Brain microvascular endothelial cell (primary cell): ENCODE measurements around the gene IZUMO4.
A peak's percentile ranks its signal among the peaks of the same experiment; 100 is the strongest.

Source experiments
- DNase-seq: peaks from one replicate; pipeline ENCODE4 v3.0.0-alpha.2; 2020
- H3K27ac ChIP-seq: fragments of 250-450 bp; sonication (Bioruptor Pico); 2 replicates; pipeline ENCODE4 v1.5.1; 2020; ENCODE audit warnings: mild to moderate bottlenecking, moderate library complexity
- H3K27me3 ChIP-seq: fragments of 250-450 bp; sonication (Bioruptor Pico); replicated peaks from 2 replicates; pipeline ENCODE4 v1.5.1; 2020; ENCODE audit warnings: mild to moderate bottlenecking
- H3K36me3 ChIP-seq: fragments of 250-450 bp; sonication (Bioruptor Pico); replicated peaks from 2 replicates; pipeline ENCODE4 v1.5.1; 2020; ENCODE audit warnings: mild to moderate bottlenecking
- H3K4me3 ChIP-seq: 2 replicates; pipeline ENCODE4 v1.5.1; 2011; ENCODE audit warnings: low read depth, mild to moderate bottlenecking, control low read depth, low read length, moderate library complexity
- in situ Hi-C: cut with HindIII; loops from 2 replicates; pipeline ENCODE4 v1.10.0; 2017; ENCODE audit warnings: low sequenced_read_pairs, low pct_ligation_motif_present
- TF ChIP-seq, protein P1 (sequence below): IDR thresholded peaks from 2 replicates; pipeline ENCODE4 v1.5.1; 2011; ENCODE audit warnings: low read depth, mild to moderate bottlenecking, moderate library complexity, low read length, control low read depth, inconsistent platforms; ENCODE audit errors: missing control alignments

IZUMO4 gene

DNA sequence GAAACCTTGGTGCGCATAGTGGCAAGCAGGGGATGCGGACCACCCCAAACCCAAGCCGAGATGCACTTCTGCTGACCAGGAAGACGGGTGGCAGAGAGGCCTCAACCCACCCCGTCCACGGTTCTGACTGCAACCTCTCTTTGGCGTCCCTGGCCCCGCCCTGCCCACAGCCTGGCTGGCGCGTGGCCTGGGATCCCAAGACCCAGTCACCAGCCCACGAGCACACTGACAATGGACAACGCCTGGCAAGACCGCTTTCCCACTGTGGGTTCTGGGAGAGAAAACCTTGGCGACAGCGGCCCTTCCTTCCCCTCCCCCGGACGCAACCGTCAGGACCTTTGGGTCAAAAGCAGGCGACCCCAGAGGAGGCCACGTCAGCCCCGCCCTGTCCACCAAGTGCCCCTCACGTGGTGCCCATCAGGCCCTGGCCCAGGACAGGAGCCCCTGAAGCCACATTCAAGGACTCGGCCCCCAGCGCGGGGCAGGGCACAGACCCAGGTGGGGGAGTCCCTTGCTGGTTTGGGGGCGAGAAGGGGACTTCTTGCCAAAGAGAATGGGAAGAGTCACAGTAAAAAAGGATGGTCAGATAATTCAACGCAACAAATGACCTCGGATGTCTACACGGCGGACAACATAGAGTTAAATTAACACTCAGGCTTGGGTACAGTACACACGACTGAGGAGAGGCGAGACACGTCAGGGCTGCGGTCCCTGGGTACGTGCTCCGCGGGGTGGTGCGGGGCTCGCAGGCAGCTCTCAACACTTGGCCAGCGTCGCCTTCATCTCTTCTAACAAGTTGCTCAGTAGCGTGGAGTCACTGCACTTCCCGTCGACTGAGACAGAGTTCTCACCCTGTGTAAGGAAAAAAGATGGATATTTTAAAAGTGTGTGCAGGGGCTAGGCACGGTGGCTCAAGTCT, 5.0 kb downstream of the IZUMO4 start:
- TF ChIP-seq, protein P1, sequence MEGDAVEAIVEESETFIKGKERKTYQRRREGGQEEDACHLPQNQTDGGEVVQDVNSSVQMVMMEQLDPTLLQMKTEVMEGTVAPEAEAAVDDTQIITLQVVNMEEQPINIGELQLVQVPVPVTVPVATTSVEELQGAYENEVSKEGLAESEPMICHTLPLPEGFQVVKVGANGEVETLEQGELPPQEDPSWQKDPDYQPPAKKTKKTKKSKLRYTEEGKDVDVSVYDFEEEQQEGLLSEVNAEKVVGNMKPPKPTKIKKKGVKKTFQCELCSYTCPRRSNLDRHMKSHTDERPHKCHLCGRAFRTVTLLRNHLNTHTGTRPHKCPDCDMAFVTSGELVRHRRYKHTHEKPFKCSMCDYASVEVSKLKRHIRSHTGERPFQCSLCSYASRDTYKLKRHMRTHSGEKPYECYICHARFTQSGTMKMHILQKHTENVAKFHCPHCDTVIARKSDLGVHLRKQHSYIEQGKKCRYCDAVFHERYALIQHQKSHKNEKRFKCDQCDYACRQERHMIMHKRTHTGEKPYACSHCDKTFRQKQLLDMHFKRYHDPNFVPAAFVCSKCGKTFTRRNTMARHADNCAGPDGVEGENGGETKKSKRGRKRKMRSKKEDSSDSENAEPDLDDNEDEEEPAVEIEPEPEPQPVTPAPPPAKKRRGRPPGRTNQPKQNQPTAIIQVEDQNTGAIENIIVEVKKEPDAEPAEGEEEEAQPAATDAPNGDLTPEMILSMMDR = no peak
- DNase-seq = no peak
- Histone ChIP-seq H3K27me3 (no peaks in the 10 kb centered on the region), H3K4me3 (no peak overlapping the region), H3K27ac (no peak overlapping the region), H3K36me3 (peaks cover 52% of the 10 kb centered on the region)
- in situ Hi-C loops = no loop called here

DNA sequence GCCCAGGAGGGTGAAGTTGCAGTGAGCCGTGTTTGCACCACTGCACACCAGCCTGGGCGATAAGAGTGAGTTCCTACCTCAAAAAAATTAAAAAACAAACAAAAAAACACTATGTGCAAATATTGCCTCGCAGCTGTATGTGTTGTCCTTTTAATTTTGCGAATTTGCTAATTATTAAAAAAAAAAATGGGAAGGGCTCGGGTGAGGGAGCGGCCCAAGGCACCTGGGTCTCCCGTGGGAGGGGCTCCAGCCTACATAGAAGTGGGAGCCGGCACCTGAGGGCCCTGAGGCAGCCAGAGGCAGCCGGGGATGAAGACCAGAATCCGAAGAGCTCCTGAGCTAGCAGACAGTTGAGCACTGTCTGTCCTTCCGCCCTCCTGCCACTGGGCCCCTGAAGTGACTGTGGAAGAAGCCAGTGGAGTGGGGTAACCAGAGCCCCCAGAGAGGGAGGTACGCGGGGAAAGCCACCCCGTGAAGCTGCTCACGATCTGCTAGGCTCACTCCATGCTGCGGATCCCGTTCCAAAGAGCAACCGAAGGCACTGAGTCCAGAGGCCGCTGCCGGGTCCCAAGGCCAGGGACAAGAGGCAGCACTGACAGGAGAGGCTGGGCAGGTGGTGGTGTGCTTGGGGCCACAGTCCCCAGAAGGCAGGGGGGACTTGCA, 6.5 kb downstream of the IZUMO4 start:
- H3K4me3 ChIP-seq = no peak overlapping the region
- H3K27ac ChIP-seq = no peak overlapping the region
- TF ChIP-seq, protein P1 = no peak
- no peaks in the 10 kb centered on the region for H3K27me3 ChIP-seq
- in situ Hi-C loops = no loop called here
- H3K36me3 ChIP-seq = peaks cover 61% of the 10 kb centered on the region
- no peak for DNase-seq

DNA sequence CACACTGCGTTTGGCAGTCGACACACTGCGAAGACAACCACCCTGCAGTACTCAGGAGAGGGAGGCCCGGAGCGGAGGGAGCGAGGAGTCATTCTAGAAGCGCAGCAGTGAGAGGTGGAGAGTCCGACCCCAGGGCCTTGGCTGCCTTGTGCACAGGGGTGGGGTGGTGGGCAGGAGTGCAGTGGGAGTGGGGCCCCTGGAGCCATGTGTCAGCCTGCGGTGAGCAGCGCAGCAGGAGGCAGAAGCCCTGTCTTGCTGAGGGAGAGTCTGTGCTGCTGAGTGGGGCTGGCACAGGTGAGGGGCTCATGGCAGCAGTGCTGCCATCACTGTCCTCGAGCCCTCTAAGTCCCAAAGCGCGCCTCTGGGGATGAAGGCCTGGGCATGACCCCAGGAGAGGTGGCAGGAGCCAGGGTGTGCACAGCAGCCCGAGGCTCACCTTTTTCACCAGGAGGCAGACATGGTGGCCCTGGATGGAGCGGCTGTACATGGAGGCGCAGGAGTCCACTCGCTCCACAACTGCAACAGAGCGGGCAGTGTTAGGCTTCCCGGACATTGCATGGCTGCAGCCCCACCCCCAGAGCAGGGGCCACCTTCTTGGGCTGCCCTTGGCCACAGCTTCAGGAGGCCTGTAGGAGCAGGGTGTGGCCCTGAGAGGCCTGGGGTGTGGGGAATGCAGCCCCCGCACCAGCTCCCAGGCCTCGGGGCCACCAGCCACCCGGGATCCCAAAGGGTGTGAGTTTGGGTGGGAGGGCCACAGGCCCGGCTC, 11.7 kb downstream of the IZUMO4 start:
- Histone ChIP-seq H3K27ac (no peak overlapping the region), H3K27me3 (no peaks in the 10 kb centered on the region), H3K36me3 (peaks cover 81% of the 10 kb centered on the region), H3K4me3 (no peak overlapping the region)
- in situ Hi-C loops = no loop called here
- TF ChIP-seq, protein P1 = no peak
- DNase-seq = no peak

DNA sequence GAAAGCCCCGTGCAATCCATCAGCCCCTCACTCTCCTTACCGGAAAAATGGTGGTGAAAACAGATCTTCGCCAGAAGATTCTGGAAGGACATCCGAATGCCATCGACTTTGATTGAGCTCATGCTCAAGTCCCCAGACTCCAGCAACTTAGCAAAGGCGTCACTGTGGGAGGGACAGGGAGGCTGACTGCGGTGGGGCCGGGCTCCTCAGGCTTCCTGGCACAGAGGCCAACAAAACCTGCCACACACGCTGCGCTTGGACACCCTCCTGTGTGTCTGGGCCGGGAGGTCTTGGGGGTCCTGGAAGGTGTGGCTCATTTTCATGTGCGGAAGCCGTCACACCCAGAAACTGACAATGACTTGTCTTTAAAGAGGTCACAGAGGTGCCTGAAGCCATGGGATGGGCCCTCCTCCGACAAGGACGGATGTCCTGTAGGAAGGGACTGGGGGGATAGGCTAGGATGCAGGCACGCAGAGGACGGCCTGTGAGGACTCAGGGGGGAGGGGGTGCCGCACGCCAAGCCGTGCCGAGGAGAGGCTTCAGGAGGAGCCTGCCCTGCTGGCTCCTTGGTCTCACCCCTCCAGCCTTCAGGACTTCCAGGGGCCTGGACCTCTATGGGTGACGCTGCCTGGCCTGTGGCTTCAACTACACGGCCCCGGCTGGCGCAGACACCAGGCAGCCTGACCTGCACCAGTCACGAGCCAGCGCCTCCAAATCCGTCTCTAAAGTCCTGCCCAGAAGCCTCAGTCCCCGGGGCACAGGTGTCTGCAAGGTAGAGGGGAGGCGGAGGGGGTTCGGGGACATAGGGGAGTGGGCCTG, 12.5 kb downstream of the IZUMO4 start:
- no peak for DNase-seq
- in situ Hi-C loops = no loop called here
- peaks cover 86% of the 10 kb centered on the region for H3K36me3 ChIP-seq
- H3K4me3 ChIP-seq = no peak overlapping the region
- H3K27ac ChIP-seq = no peak overlapping the region
- no peaks in the 10 kb centered on the region for H3K27me3 ChIP-seq
- TF ChIP-seq, protein P1 = no peak

DNA sequence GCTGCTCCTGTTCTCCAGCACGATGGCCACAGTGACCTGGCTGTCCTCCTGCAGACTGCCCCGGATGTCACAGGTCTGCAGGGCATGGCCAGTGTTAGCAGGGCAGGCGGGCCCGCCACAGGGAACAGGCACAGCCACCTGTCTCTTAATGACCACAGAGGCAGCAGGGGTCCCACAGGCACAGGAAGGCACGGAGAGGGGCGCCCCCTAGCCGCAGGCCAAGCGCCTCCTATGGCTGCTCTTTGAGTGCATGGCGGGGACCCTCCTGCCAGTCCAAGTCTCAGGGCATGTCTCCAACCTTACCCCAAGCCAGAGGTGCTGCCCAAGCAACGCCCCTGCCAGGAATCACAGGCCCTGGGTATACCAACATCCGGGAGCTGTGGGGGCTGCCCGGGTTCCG, 14.1 kb downstream of the IZUMO4 start:
- TF ChIP-seq, protein P1 = peak; percentile 41
- Histone ChIP-seq H3K4me3 (no peak overlapping the region), H3K36me3 (peaks cover 89% of the 10 kb centered on the region), H3K27ac (no peak overlapping the region), H3K27me3 (no peaks in the 10 kb centered on the region)
- DNase-seq = no peak
- in situ Hi-C loops = no loop called here
